Measurements from ENCODE around the gene VGLL2. TPM values are rescaled to one million over a fixed set of nuclear protein-coding genes. Genes with fewer than 3 reads are reported as not detected.
"Not testable (repeated sequence)": the region's sequence is repeated elsewhere in the genome, so short reads cannot be mapped to it uniquely, and the experiment has no call there.

Gene VGLL2
- total and polyA plus RNA-seq, 5 donors from 2014 or later = not detected

- Histone ChIP-seq H3K27ac (ENCODE audit: insufficient read depth, low read length, poor library complexity, severe bottlenecking) (no peak overlapping the region), H3K4me1 (ENCODE audit: control insufficient read depth, insufficient read depth, low read length, poor library complexity, severe bottlenecking) (no peaks in the 10 kb centered on the region), H3K36me3 (ENCODE audit: control insufficient read depth, insufficient read depth, low read length) (no peaks in the 10 kb centered on the region), H3K4me3 (ENCODE audit: low read depth, low read length) (no peak overlapping the region), H3K27me3 (ENCODE audit: control insufficient read depth, insufficient read depth, low read length) (no peaks in the 10 kb centered on the region), H3K9me3 (ENCODE audit: control insufficient read depth in 2 of 2, low read length in 2 of 2) (no peaks in the 10 kb centered on the region)
- Mint-ChIP-seq H3K27ac (no peak overlapping the region), H3K27me3 (peaks cover 9% of the 10 kb centered on the region), H3K9me3 (peaks cover 0 to 7% (median 5%) of the 10 kb centered on the region in 7 donors), H3K36me3 (no peaks in the 10 kb centered on the region), H3K4me3 (no peak overlapping the region), H3K4me1 (no peaks in the 10 kb centered on the region)
- ATAC-seq (ENCODE audit: low read depth in 2 of 2) (no peak), DNase-seq (no peak)
Measured at GRCh38 chr6:117232196-117232595, 33.2 kb upstream of the VGLL2 start.

GRCh38 chr6:117233145-117233544, 32.2 kb upstream of the VGLL2 start:
- H3K4me1 ChIP-seq (ENCODE audit: control insufficient read depth, insufficient read depth, low read length, poor library complexity, severe bottlenecking) = no peaks in the 10 kb centered on the region
- Mint-ChIP-seq H3K4me3 (no peak overlapping the region), H3K27ac (no peak overlapping the region), H3K4me1 (no peaks in the 10 kb centered on the region), H3K9me3 (peaks cover 0 to 7% (median 5%) of the 10 kb centered on the region in 7 donors), H3K27me3 (peaks cover 9% of the 10 kb centered on the region), H3K36me3 (no peaks in the 10 kb centered on the region)
- no peak overlapping the region for H3K27ac ChIP-seq (ENCODE audit: insufficient read depth, low read length, poor library complexity, severe bottlenecking)
- no peaks in the 10 kb centered on the region for H3K9me3 ChIP-seq (ENCODE audit: control insufficient read depth in 2 of 2, low read length in 2 of 2)
- ATAC-seq (ENCODE audit: low read depth in 2 of 2) (no peak), DNase-seq (no peak)
- H3K4me3 ChIP-seq (ENCODE audit: low read depth, low read length) = no peak overlapping the region
- no peaks in the 10 kb centered on the region for H3K36me3 ChIP-seq (ENCODE audit: control insufficient read depth, insufficient read depth, low read length)
- no peaks in the 10 kb centered on the region for H3K27me3 ChIP-seq (ENCODE audit: control insufficient read depth, insufficient read depth, low read length)

- Histone ChIP-seq H3K27me3 (ENCODE audit: control insufficient read depth, insufficient read depth, low read length) (no peaks in the 10 kb centered on the region), H3K4me3 (ENCODE audit: low read depth, low read length) (no peak overlapping the region), H3K36me3 (ENCODE audit: control insufficient read depth, insufficient read depth, low read length) (no peaks in the 10 kb centered on the region), H3K4me1 (ENCODE audit: control insufficient read depth, insufficient read depth, low read length, poor library complexity, severe bottlenecking) (no peaks in the 10 kb centered on the region), H3K9me3 (ENCODE audit: control insufficient read depth in 2 of 2, low read length in 2 of 2) (no peaks in the 10 kb centered on the region), H3K27ac (ENCODE audit: insufficient read depth, low read length, poor library complexity, severe bottlenecking) (no peak overlapping the region)
- H3K4me1 Mint-ChIP-seq = no peaks in the 10 kb centered on the region
- H3K9me3 Mint-ChIP-seq = peaks cover 0 to 8% (median 0%) of the 10 kb centered on the region in 7 donors
- no peak for DNase-seq
- no peaks in the 10 kb centered on the region for H3K36me3 Mint-ChIP-seq
- no peak overlapping the region for H3K27ac Mint-ChIP-seq
- peaks cover 3% of the 10 kb centered on the region for H3K27me3 Mint-ChIP-seq
- no peak for ATAC-seq (ENCODE audit: low read depth in 2 of 2)
- H3K4me3 Mint-ChIP-seq = no peak overlapping the region
Measured at GRCh38 chr6:117237561-117237960, 27.8 kb upstream of the VGLL2 start.

GRCh38 chr6:117244571-117244970, 20.8 kb upstream of the VGLL2 start:
- not testable (repeated sequence) for H3K36me3 Mint-ChIP-seq; H3K27me3 ChIP-seq (ENCODE audit: control insufficient read depth, insufficient read depth, low read length); H3K27ac Mint-ChIP-seq; H3K4me3 ChIP-seq (ENCODE audit: low read depth, low read length); DNase-seq; H3K4me1 ChIP-seq (ENCODE audit: control insufficient read depth, insufficient read depth, low read length, poor library complexity, severe bottlenecking); H3K9me3 Mint-ChIP-seq; H3K27ac ChIP-seq (ENCODE audit: insufficient read depth, low read length, poor library complexity, severe bottlenecking); H3K4me1 Mint-ChIP-seq; H3K27me3 Mint-ChIP-seq; H3K9me3 ChIP-seq (ENCODE audit: control insufficient read depth in 2 of 2, low read length in 2 of 2); H3K36me3 ChIP-seq (ENCODE audit: control insufficient read depth, insufficient read depth, low read length); ATAC-seq (ENCODE audit: low read depth in 2 of 2)
- H3K4me3 Mint-ChIP-seq = peak overlapping the region in 1 of 4 donors; percentile 52

- not testable (repeated sequence) for H3K27ac Mint-ChIP-seq; ATAC-seq (ENCODE audit: low read depth in 2 of 2); H3K27me3 Mint-ChIP-seq; H3K4me1 ChIP-seq (ENCODE audit: control insufficient read depth, insufficient read depth, low read length, poor library complexity, severe bottlenecking); H3K4me3 ChIP-seq (ENCODE audit: low read depth, low read length); H3K27ac ChIP-seq (ENCODE audit: insufficient read depth, low read length, poor library complexity, severe bottlenecking); H3K9me3 Mint-ChIP-seq; H3K27me3 ChIP-seq (ENCODE audit: control insufficient read depth, insufficient read depth, low read length); DNase-seq; H3K9me3 ChIP-seq (ENCODE audit: control insufficient read depth in 2 of 2, low read length in 2 of 2); H3K4me1 Mint-ChIP-seq; H3K36me3 Mint-ChIP-seq; H3K36me3 ChIP-seq (ENCODE audit: control insufficient read depth, insufficient read depth, low read length)
- H3K4me3 Mint-ChIP-seq = peak overlapping the region in 1 of 4 donors; percentile 52
Measured at GRCh38 chr6:117244979-117245378, 20.4 kb upstream of the VGLL2 start.

- H3K27me3 Mint-ChIP-seq = peaks cover 10% of the 10 kb centered on the region
Measured at GRCh38 chr6:117253785-117254184, 11.6 kb upstream of the VGLL2 start.

GRCh38 chr6:117262799-117263198, 2.6 kb upstream of the VGLL2 start:
- peaks cover 0 to 13% (median 5%) of the 10 kb centered on the region in 4 donors for H3K4me1 Mint-ChIP-seq
- H3K9me3 Mint-ChIP-seq = peaks cover 0 to 1% (median 0%) of the 10 kb centered on the region in 7 donors
- peaks cover 59% of the 10 kb centered on the region for H3K27me3 Mint-ChIP-seq
- ATAC-seq (ENCODE audit: low read depth in 2 of 2) (no peak), DNase-seq (no peak)
- no peak overlapping the region for H3K27ac Mint-ChIP-seq
- Histone ChIP-seq H3K4me1 (ENCODE audit: control insufficient read depth, insufficient read depth, low read length, poor library complexity, severe bottlenecking) (peaks cover 3% of the 10 kb centered on the region), H3K27ac (ENCODE audit: insufficient read depth, low read length, poor library complexity, severe bottlenecking) (no peak overlapping the region), H3K27me3 (ENCODE audit: control insufficient read depth, insufficient read depth, low read length) (peaks cover 38% of the 10 kb centered on the region), H3K36me3 (ENCODE audit: control insufficient read depth, insufficient read depth, low read length) (no peaks in the 10 kb centered on the region), H3K9me3 (ENCODE audit: control insufficient read depth in 2 of 2, low read length in 2 of 2) (peaks cover 0 to 2% of the 10 kb centered on the region in 2 experiments), H3K4me3 (ENCODE audit: low read depth, low read length) (no peak overlapping the region)
- no peak overlapping the region for H3K4me3 Mint-ChIP-seq
- H3K36me3 Mint-ChIP-seq = no peaks in the 10 kb centered on the region

More at GRCh38 chr6:117253785-117254184, 11.6 kb upstream of the VGLL2 start:
- Histone ChIP-seq H3K4me1 (ENCODE audit: control insufficient read depth, insufficient read depth, low read length, poor library complexity, severe bottlenecking) (no peaks in the 10 kb centered on the region), H3K36me3 (ENCODE audit: control insufficient read depth, insufficient read depth, low read length) (no peaks in the 10 kb centered on the region), H3K4me3 (ENCODE audit: low read depth, low read length) (no peak overlapping the region), H3K27ac (ENCODE audit: insufficient read depth, low read length, poor library complexity, severe bottlenecking) (no peak overlapping the region), H3K9me3 (ENCODE audit: control insufficient read depth in 2 of 2, low read length in 2 of 2) (no peaks in the 10 kb centered on the region), H3K27me3 (ENCODE audit: control insufficient read depth, insufficient read depth, low read length) (no peaks in the 10 kb centered on the region)
- Mint-ChIP-seq H3K4me1 (no peaks in the 10 kb centered on the region), H3K36me3 (no peaks in the 10 kb centered on the region), H3K27ac (peak overlapping the region in 1 of 3 donors; percentile 7), H3K4me3 (no peak overlapping the region), H3K9me3 (peaks cover 0 to 2% (median 0%) of the 10 kb centered on the region in 7 donors)
- no peak for DNase-seq
- ATAC-seq (ENCODE audit: low read depth in 2 of 2) = no peak

GRCh38 chr6:117263353-117263927, 1.9 kb upstream of the VGLL2 start:
- H3K27ac ChIP-seq (ENCODE audit: insufficient read depth, low read length, poor library complexity, severe bottlenecking) = no peak overlapping the region
- Mint-ChIP-seq H3K9me3 (peaks cover 0 to 3% (median 0%) of the 10 kb centered on the region in 7 donors), H3K4me1 (peaks cover 0 to 13% (median 5%) of the 10 kb centered on the region in 4 donors), H3K27ac (no peak overlapping the region), H3K36me3 (no peaks in the 10 kb centered on the region), H3K27me3 (peaks cover 60% of the 10 kb centered on the region), H3K4me3 (no peak overlapping the region)
- no peak overlapping the region for H3K4me3 ChIP-seq (ENCODE audit: low read depth, low read length)
- ATAC-seq (ENCODE audit: low read depth in 2 of 2) (no peak), DNase-seq (no peak)
- peaks cover 3% of the 10 kb centered on the region for H3K4me1 ChIP-seq (ENCODE audit: control insufficient read depth, insufficient read depth, low read length, poor library complexity, severe bottlenecking)
- no peaks in the 10 kb centered on the region for H3K36me3 ChIP-seq (ENCODE audit: control insufficient read depth, insufficient read depth, low read length)
- peaks cover 44% of the 10 kb centered on the region for H3K27me3 ChIP-seq (ENCODE audit: control insufficient read depth, insufficient read depth, low read length)
- H3K9me3 ChIP-seq (ENCODE audit: control insufficient read depth in 2 of 2, low read length in 2 of 2) = peaks cover 0 to 2% of the 10 kb centered on the region in 2 experiments

Measured in CD4-positive, CD25-positive, alpha-beta regulatory T cell (primary cell).